ENCODE data around the gene PTH1R.
"Not testable (repeated sequence)": the region's sequence is repeated elsewhere in the genome, so short reads cannot be mapped to it uniquely, and the experiment has no call there.

Gene PTH1R

DNA sequence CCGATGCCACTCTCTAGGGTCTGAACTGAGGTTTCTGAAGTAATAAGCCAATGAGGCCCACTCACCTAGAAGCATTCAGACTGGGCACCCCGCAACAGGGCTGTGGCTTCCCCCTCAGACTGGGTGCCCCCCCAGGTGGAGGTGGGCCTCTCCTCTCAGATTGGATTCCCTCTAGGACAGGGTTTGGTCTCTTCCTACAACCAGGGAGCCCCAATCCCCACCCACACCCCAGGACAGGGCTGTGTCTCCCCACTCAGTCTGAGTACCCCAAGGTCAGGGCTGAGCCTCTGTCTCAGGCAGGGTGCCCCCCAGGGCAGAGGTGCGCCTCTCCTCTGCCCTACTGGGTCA is 27.7 kb downstream of the PTH1R start:
- Mint-ChIP-seq H3K4me1 (peaks cover 6% of the 10 kb centered on the region), H3K9me3 (no peaks in the 10 kb centered on the region), H3K27ac (no peak overlapping the region), H3K4me3 (no peak overlapping the region), H3K27me3 (peaks cover 8% of the 10 kb centered on the region)
- no peak for DNase-seq
- no peak for ATAC-seq

- Mint-ChIP-seq H3K27ac (no peak overlapping the region), H3K4me3 (no peak overlapping the region), H3K9me3 (no peaks in the 10 kb centered on the region), H3K4me1 (peaks cover 6% of the 10 kb centered on the region), H3K27me3 (peaks cover 1% of the 10 kb centered on the region)
- DNase-seq (no peak), ATAC-seq (no peak)
Observed at GRCh38 chr3:46905661-46906451, 28.3 kb downstream of the PTH1R start.

DNA sequence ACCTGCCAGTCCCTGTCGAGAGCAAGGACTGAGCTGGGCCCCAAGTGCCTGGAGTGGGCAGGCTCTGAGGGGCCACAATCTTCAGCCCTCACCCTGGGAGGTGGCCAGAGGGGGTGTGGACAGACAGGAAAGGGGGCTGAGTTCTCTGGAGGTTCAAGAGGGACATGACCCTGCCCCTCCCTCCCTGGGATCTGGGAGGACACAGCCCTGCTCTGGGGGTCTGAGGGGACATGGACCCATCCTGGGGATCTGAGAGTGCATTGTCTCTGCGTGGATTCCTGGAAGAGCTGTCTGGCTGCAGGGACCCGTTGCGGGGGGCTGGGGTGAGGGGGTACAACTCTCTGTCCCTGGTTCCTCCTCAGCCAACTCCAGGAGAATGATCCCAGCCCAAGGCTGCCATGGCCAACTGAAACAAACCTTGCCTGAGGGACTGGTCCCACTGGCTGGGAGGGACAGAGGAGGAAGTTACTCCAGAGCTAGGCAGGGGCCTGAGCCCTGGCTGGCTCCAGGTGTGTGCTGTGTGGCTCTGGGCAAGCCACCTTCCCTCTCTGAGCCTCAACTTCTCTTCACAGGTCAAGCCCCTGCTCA is 29.0 kb downstream of the PTH1R start:
- Mint-ChIP-seq H3K27me3 (no peaks in the 10 kb centered on the region), H3K27ac (no peak overlapping the region), H3K4me1 (peaks cover 6% of the 10 kb centered on the region), H3K4me3 (no peak overlapping the region), H3K9me3 (no peaks in the 10 kb centered on the region)
- no peak for ATAC-seq
- no peak for DNase-seq

DNA sequence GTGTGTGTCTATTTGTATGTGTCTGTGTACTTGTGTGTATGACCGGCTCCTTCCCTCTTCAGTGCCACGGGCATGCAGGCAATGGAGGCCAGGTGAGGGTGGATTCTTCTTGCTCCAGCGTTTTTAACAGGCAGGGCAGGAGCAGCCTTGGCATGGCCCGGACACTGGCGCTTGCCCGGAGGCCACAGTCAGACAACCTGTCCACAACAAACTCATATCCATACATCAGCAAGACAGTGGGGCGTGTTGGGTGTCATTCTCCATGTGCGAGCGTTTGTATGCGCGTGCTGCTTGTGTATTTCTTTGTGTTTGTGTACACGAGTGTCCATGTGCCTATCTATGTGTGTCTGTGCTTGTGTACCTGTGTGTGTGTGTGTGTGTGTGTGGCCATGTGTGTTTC is 29.8 kb downstream of the PTH1R start:
- ATAC-seq, result no peak
- Mint-ChIP-seq H3K4me3 (no peak overlapping the region), H3K9me3 (no peaks in the 10 kb centered on the region), H3K27ac (no peak overlapping the region), H3K4me1 (peaks cover 6% of the 10 kb centered on the region), H3K27me3 (no peaks in the 10 kb centered on the region)
- DNase-seq, result no peak

DNA sequence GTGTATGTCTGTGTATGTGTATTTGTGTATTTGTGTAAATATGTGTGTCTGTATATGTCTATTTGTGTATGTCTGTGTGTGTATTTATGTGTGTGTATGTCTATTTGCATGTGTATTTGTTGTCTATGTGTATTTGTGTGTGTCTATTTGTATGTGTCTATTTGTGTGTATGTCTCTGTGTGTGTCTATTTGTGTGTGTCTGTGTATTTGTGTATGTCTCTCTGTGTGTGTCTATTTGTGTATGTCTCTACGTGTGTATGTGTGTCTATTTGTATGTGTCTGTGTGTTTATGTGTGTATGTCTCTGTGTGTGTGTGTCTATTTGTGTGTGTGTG is 30.4 kb downstream of the PTH1R start:
- ATAC-seq, result no peak

GRCh38 chr3:46908294-46908985 is 30.9 kb downstream of the PTH1R start:
- DNase-seq, result no peak
- no peak overlapping the region for H3K27ac Mint-ChIP-seq
- H3K9me3 Mint-ChIP-seq, result no peaks in the 10 kb centered on the region
- peaks cover 8% of the 10 kb centered on the region for H3K4me1 Mint-ChIP-seq
- no peaks in the 10 kb centered on the region for H3K27me3 Mint-ChIP-seq
- no peak for ATAC-seq
- H3K4me3 Mint-ChIP-seq, result no peak overlapping the region

More for the DNA sequence above, 30.4 kb downstream of the PTH1R start:
- no peak for DNase-seq
- Mint-ChIP-seq H3K4me3 (no peak overlapping the region), H3K27ac (no peak overlapping the region), H3K27me3 (no peaks in the 10 kb centered on the region), H3K4me1 (peaks cover 6% of the 10 kb centered on the region), H3K9me3 (no peaks in the 10 kb centered on the region)

DNA sequence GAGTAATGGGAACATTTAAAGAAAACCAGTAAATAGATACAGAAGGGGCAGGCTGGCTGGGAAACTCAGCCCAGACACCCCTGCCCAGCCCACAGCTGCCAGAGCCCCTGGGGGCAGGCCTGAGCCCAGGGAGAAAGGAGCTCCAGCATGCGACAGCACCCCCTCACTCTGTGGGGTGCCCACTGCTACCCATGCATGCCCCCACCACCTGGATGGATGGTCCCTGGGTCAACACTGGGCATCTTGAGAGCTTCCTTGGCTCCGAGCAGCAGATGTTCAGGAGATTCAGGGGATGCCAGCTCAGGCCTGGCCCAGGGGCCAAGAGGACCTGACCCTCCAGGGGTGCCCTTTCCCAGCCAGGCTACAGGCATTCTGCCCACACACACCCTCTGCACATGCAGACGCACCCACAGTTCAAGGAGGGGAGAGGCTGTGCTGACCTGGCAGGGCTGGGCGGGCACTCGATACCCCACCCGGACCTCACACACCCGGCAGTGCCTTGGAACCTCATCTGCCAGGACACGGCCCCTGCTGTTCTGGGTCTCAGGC is 31.5 kb downstream of the PTH1R start:
- ATAC-seq (no peak), DNase-seq (no peak)
- no peaks in the 10 kb centered on the region for H3K9me3 Mint-ChIP-seq
- H3K27me3 Mint-ChIP-seq, result no peaks in the 10 kb centered on the region
- H3K27ac Mint-ChIP-seq, result peak overlapping the region in 1 of 2 donors; percentile 22
- H3K4me1 Mint-ChIP-seq, result peaks cover 13% of the 10 kb centered on the region
- no peak overlapping the region for H3K4me3 Mint-ChIP-seq

- Mint-ChIP-seq H3K9me3 (no peaks in the 10 kb centered on the region), H3K27me3 (no peaks in the 10 kb centered on the region)
Observed at GRCh38 chr3:46909535-46910161, 32.1 kb downstream of the PTH1R start.

GRCh38 chr3:46910166-46910760 is 32.7 kb downstream of the PTH1R start:
- no peaks in the 10 kb centered on the region for H3K9me3 Mint-ChIP-seq
- peaks cover 18% of the 10 kb centered on the region for H3K4me1 Mint-ChIP-seq
- H3K4me3 Mint-ChIP-seq, result no peak overlapping the region
- DNase-seq, result no peak
- H3K27me3 Mint-ChIP-seq, result no peaks in the 10 kb centered on the region
- no peak for ATAC-seq
- peak overlapping the region in 1 of 2 donors; percentile 2 for H3K27ac Mint-ChIP-seq

More at GRCh38 chr3:46909535-46910161, 32.1 kb downstream of the PTH1R start:
- Mint-ChIP-seq H3K4me3 (no peak overlapping the region), H3K4me1 (peaks cover 13% of the 10 kb centered on the region), H3K27ac (peak overlapping the region; percentile 22 to 47)
- ATAC-seq, result peak; percentile 85
- peak; percentile 77 to 84 for DNase-seq

DNA sequence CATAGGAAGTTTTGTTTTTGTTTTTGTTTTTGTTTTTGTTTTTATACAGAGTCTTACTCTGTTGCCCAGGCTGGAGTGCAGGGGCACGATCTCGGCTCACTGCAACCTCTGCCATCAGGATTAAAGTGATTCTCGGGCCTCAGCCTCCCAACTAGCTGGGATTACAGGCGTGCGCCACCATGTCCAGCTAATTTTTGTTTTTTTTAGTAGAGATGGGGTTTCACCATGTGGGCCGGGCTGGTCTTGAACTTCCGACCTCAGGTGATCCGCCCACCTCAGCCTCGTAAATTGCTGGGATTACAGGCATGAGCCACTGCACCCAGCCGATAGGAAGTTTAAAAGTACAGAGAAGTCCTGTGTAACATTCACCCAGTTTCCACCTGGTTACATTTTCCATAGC is 33.4 kb downstream of the PTH1R start:
- not testable (repeated sequence) for H3K27me3 Mint-ChIP-seq, H3K4me3 Mint-ChIP-seq, H3K9me3 Mint-ChIP-seq, DNase-seq, ATAC-seq, H3K27ac Mint-ChIP-seq
- H3K4me1 Mint-ChIP-seq, result peaks cover 25% of the 10 kb centered on the region

GRCh38 chr3:46912986-46913385 is 35.5 kb downstream of the PTH1R start:
- no peak for DNase-seq
- H3K4me1 Mint-ChIP-seq, result peaks cover 38% of the 10 kb centered on the region
- H3K9me3 Mint-ChIP-seq, result peaks cover 0 to 4% of the 10 kb centered on the region in 2 donors
- ATAC-seq, result peak; percentile 22
- no peaks in the 10 kb centered on the region for H3K27me3 Mint-ChIP-seq
- no peak overlapping the region for H3K4me3 Mint-ChIP-seq
- H3K27ac Mint-ChIP-seq, result peak overlapping the region in 1 of 2 donors; percentile 27

DNA sequence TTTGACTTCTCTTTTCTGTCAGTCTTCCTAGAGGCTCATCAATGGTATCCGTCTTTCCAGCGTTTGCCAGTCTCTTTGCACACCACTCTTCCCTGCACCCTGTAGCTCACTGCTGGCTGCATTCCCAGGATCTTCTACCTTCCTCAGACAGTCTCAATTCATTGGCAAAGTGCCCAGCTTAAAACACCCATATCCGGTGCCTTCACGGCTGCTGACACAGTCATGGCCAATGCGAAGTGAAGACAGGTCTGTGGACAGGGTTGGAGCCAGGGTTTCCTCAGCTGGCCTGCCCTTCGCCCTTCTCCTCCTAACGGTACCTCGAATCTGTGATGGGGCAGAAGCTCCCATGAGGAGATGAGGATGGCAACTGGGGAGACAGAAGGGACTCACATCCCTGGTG is 36.1 kb downstream of the PTH1R start:
- no peak overlapping the region for H3K27ac Mint-ChIP-seq
- H3K9me3 Mint-ChIP-seq, result peaks cover 0 to 4% of the 10 kb centered on the region in 2 donors
- ATAC-seq (no peak), DNase-seq (no peak)
- no peak overlapping the region for H3K4me3 Mint-ChIP-seq
- no peaks in the 10 kb centered on the region for H3K27me3 Mint-ChIP-seq
- peaks cover 42% of the 10 kb centered on the region for H3K4me1 Mint-ChIP-seq

DNA sequence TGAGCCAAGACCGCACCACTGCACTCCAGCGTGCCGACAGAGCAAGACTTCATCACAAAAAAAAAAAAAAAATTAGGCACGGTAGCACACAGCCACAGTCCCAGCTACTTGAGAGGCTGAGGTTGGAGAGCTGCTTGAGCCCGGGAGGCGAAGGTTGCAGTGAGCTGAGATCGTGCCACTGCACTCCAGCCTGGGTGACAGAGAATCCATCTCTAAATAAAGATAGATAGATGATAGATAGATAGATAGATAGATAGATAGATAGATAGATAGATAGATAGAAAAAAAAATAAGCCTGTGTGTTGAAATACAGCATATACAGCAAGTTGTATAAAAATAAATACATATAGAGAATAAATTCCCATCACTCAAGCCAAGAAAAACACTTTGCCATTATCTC is 37.3 kb downstream of the PTH1R start:
- Mint-ChIP-seq H3K9me3 (peaks cover 0 to 4% of the 10 kb centered on the region in 2 donors), H3K4me1 (peaks cover 38% of the 10 kb centered on the region), H3K27me3 (no peaks in the 10 kb centered on the region), H3K27ac (peak overlapping the region in 1 of 2 donors; percentile 0), H3K4me3 (no peak overlapping the region)
- ATAC-seq (no peak), DNase-seq (no peak)

GRCh38 chr3:46915297-46915822 is 37.8 kb downstream of the PTH1R start:
- Mint-ChIP-seq H3K4me1 (peaks cover 38% of the 10 kb centered on the region), H3K27me3 (no peaks in the 10 kb centered on the region), H3K9me3 (peaks cover 0 to 4% of the 10 kb centered on the region in 2 donors), H3K4me3 (no peak overlapping the region), H3K27ac (peak overlapping the region in 1 of 2 donors; percentile 0)
- DNase-seq (no peak), ATAC-seq (peak; percentile 80)

DNA sequence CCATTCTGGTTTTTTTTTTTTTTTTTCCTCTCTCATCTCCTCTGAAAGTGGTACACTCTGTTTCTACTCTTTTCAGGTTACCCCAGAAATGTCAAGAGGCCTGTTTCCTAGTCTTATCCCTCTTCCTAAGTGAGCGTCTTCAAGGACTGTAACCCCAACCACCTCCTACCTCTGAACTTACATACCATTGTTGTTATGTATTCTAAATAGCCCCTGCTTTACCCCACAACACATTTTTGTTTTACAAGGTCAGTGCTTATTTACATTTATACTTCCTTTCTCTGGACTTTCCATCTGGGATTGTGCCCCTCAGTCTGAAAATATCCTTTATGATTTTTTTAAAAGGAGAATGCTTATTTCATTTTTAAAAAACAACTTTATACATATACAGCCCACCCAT is 38.8 kb downstream of the PTH1R start:
- no peak overlapping the region for H3K4me3 Mint-ChIP-seq
- ATAC-seq (no peak), DNase-seq (no peak)
- H3K4me1 Mint-ChIP-seq, result peaks cover 38% of the 10 kb centered on the region
- H3K9me3 Mint-ChIP-seq, result peaks cover 0 to 4% of the 10 kb centered on the region in 2 donors
- H3K27ac Mint-ChIP-seq, result no peak overlapping the region
- no peaks in the 10 kb centered on the region for H3K27me3 Mint-ChIP-seq

Data from stimulated activated naive CD8-positive, alpha-beta T cell treated with anti-CD3 and anti-CD28 coated beads, Interleukin-15, amount 100 ng/mL, for 72 hours (primary cell).